Measurements from ENCODE around the gene RAPGEF4.

RAPGEF4 gene

GRCh38 chr2:173017646-173018420 is 282.2 kb downstream of the RAPGEF4 start:
- Histone ChIP-seq H3K9me3 (ENCODE audit: control insufficient read depth, insufficient read depth, low read depth, low read length) (no peaks in the 10 kb centered on the region), H3K36me3 (ENCODE audit: control insufficient read depth in 2 of 2, insufficient read depth in 1 of 2, low read length in 2 of 2) (no peaks in the 10 kb centered on the region), H3K27ac (ENCODE audit: extremely low read depth, low read depth, low read length) (no peak overlapping the region), H3K4me1 (ENCODE audit: control insufficient read depth, insufficient read depth, low read length) (no peaks in the 10 kb centered on the region), H3K4me3 (ENCODE audit: low read depth, low read length) (no peak overlapping the region)
- POLR2A ChIA-PET: no interaction called here
- TF ChIP-seq ZSCAN30 (tag by site-specific recombination; IDR thresholded peaks at IDR 0.05): no peak
- no peak for TF ChIP-seq ZNF785 (tag by site-specific recombination; IDR thresholded peaks at IDR 0.05)
- TF ChIP-seq, protein P1, sequence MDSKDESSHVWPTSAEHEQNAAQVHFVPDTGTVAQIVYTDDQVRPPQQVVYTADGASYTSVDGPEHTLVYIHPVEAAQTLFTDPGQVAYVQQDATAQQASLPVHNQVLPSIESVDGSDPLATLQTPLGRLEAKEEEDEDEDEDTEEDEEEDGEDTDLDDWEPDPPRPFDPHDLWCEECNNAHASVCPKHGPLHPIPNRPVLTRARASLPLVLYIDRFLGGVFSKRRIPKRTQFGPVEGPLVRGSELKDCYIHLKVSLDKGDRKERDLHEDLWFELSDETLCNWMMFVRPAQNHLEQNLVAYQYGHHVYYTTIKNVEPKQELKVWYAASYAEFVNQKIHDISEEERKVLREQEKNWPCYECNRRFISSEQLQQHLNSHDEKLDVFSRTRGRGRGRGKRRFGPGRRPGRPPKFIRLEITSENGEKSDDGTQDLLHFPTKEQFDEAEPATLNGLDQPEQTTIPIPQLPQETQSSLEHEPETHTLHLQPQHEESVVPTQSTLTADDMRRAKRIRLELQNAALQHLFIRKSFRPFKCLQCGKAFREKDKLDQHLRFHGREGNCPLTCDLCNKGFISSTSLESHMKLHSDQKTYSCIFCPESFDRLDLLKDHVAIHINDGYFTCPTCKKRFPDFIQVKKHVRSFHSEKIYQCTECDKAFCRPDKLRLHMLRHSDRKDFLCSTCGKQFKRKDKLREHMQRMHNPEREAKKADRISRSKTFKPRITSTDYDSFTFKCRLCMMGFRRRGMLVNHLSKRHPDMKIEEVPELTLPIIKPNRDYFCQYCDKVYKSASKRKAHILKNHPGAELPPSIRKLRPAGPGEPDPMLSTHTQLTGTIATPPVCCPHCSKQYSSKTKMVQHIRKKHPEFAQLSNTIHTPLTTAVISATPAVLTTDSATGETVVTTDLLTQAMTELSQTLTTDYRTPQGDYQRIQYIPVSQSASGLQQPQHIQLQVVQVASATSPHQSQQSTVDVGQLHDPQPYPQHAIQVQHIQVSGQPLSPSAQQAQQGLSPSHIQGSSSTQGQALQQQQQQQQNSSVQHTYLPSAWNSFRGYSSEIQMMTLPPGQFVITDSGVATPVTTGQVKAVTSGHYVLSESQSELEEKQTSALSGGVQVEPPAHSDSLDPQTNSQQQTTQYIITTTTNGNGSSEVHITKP (tag by site-specific recombination; IDR thresholded peaks at IDR 0.05): no peak
- no peak for TF ChIP-seq ZNF621 (tag by site-specific recombination; IDR thresholded peaks at IDR 0.05)
- CTCF ChIA-PET: interaction anchor here (0.7 to 1.8 kb wide), 3 partner anchors 10 to 193 kb away, joined by 3 to 6 read pairs (median 4); no protein-coding TSS in a partner anchor

DNA sequence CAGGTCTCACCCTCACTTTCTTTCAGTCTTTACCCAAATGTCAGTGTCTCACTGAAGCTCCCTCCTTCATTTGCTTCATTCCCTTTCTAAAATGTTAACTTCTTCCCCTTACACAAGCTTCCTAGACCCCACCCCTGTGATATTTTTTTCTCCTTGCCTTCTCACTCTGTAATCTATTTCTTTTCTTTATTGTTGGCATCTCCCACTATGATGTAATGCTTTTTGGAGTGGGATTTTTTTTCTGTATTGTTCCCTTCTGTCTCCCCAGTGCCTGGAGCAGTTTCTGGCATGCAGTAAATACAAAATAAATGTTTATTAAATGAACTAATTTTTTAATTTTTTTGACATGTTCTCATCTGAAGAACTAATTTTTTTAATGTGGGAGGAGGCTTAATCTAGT is 284.1 kb downstream of the RAPGEF4 start:
- TF ChIP-seq ZNF623 (tag by site-specific recombination; IDR thresholded peaks at IDR 0.05): no peak
- TF ChIP-seq ZNF664 (tag by site-specific recombination; IDR thresholded peaks at IDR 0.05): no peak
- no peak for TF ChIP-seq ZNF398 (tag by site-specific recombination; IDR thresholded peaks at IDR 0.05)
- no peak for TF ChIP-seq ZNF549 (tag by site-specific recombination; IDR thresholded peaks at IDR 0.05)
- no peak for TF ChIP-seq GLI4 (tag by site-specific recombination; IDR thresholded peaks at IDR 0.05)
- TF ChIP-seq ZNF112 (tag by site-specific recombination; IDR thresholded peaks at IDR 0.05): no peak
- TF ChIP-seq ZFP41 (tag by site-specific recombination; IDR thresholded peaks at IDR 0.05; ENCODE audit: borderline replicate concordance): no peak
- TF ChIP-seq ZNF48 (tag by site-specific recombination; IDR thresholded peaks at IDR 0.05): no peak
- TF ChIP-seq KLF10 (tag by site-specific recombination; IDR thresholded peaks at IDR 0.05): no peak
- ChIA-PET CTCF (interaction anchor here (1.8 kb wide), 1 partner anchor 191 kb away, joined by 6 read pairs; no protein-coding TSS in a partner anchor), POLR2A (no interaction called here)
- Histone ChIP-seq H3K4me1 (ENCODE audit: control insufficient read depth, insufficient read depth, low read length) (no peaks in the 10 kb centered on the region), H3K27ac (ENCODE audit: extremely low read depth, low read depth, low read length) (no peak overlapping the region), H3K36me3 (ENCODE audit: control insufficient read depth in 2 of 2, insufficient read depth in 1 of 2, low read length in 2 of 2) (no peaks in the 10 kb centered on the region), H3K9me3 (ENCODE audit: control insufficient read depth, insufficient read depth, low read depth, low read length) (no peaks in the 10 kb centered on the region), H3K4me3 (ENCODE audit: low read depth, low read length) (no peak overlapping the region)

GRCh38 chr2:173021939-173022371 is 286.3 kb downstream of the RAPGEF4 start:
- no peaks in the 10 kb centered on the region for H3K9me3 ChIP-seq (ENCODE audit: control insufficient read depth, insufficient read depth, low read depth, low read length)
- TF ChIP-seq ZNF585B (tag by site-specific recombination; IDR thresholded peaks at IDR 0.05) (no peak), OVOL3 (tag by site-specific recombination; IDR thresholded peaks at IDR 0.05) (no peak), ZNF654 (tag by site-specific recombination; IDR thresholded peaks at IDR 0.05; ENCODE audit: low read depth) (0 out of 2 replicates have a peak, but pooled peaks have one; percentile 5), SCRT1 (tag by site-specific recombination; IDR thresholded peaks at IDR 0.05; ENCODE audit: borderline replicate concordance) (no peak)
- no peak overlapping the region for H3K27ac ChIP-seq (ENCODE audit: extremely low read depth, low read depth, low read length)
- no peak overlapping the region for H3K4me3 ChIP-seq (ENCODE audit: low read depth, low read length)
- no peaks in the 10 kb centered on the region for H3K4me1 ChIP-seq (ENCODE audit: control insufficient read depth, insufficient read depth, low read length)
- ChIA-PET POLR2A (no interaction called here), CTCF (interaction anchor here (0.6 to 1.7 kb wide), 4 partner anchors 19 to 189 kb away, joined by 3 to 5 read pairs (median 3); no protein-coding TSS in a partner anchor)
- no peaks in the 10 kb centered on the region for H3K36me3 ChIP-seq (ENCODE audit: control insufficient read depth in 2 of 2, insufficient read depth in 1 of 2, low read length in 2 of 2)
